Measurements from ENCODE around the gene SPPL2C.
"Not testable (repeated sequence)": the region's sequence is repeated elsewhere in the genome, so short reads cannot be mapped to it uniquely, and the experiment has no call there.

The SPPL2C gene

DNA sequence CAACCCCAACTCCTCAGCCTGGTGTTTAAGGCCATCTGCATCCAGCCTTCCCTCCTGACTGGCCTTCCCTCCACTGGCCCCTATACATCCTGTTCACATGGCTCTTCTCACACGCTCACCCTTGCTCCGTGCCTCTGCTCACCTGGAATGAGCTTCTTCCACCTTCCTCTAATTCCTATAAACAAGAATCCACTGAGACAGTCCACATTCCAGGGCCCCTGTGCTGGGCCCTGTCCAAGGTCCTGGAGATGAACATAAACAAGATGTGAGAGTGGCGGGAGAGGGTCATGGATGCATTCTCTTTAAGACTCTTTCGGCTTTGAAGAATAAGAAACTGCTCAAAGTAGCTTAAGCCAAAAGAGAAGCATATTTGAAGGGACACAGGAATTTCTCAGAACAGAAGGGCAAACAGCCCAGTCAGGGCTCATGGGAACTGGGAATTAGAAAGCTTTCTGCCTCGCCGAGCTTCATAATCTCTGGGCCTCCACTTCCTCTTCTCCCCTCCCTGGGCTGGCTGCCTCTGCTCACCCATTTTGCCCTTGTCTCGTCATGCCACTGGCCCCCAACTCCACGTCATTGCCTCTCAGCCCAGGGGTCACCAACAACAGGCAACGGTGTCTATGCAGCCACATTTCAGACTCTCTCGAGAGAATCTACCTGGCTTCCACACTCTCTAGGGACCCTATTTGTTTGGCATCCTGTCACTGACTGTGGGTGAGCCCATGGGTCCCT is 13.5 kb downstream of the SPPL2C start:
- H3K4me3 ChIP-seq (ENCODE audit: insufficient read depth, low read depth, low read length, poor library complexity, severe bottlenecking) = no peak overlapping the region
- no peak overlapping the region for H3K27ac ChIP-seq (ENCODE audit: insufficient read depth, low read length, poor library complexity, severe bottlenecking)
- no peaks in the 10 kb centered on the region for H3K36me3 ChIP-seq (ENCODE audit: control insufficient read depth, insufficient read depth, low read length)
- H3K9me3 ChIP-seq (ENCODE audit: control insufficient read depth, low read length) = no peaks in the 10 kb centered on the region
- H3K27me3 ChIP-seq (replicated peaks; ENCODE audit: control insufficient read depth, insufficient read depth, low read length, poor library complexity, severe bottlenecking) = no peaks in the 10 kb centered on the region
- H3K4me1 ChIP-seq (ENCODE audit: control insufficient read depth, insufficient read depth, low read length, poor library complexity, severe bottlenecking) = no peaks in the 10 kb centered on the region
- no peak for DNase-seq

- no peaks in the 10 kb centered on the region for H3K27me3 ChIP-seq (replicated peaks; ENCODE audit: control insufficient read depth, insufficient read depth, low read length, poor library complexity, severe bottlenecking)
- no peaks in the 10 kb centered on the region for H3K36me3 ChIP-seq (ENCODE audit: control insufficient read depth, insufficient read depth, low read length)
- H3K4me1 ChIP-seq (ENCODE audit: control insufficient read depth, insufficient read depth, low read length, poor library complexity, severe bottlenecking) = peaks cover 4% of the 10 kb centered on the region
- H3K9me3 ChIP-seq (ENCODE audit: control insufficient read depth, low read length) = no peaks in the 10 kb centered on the region
- DNase-seq = no peak
- no peak overlapping the region for H3K27ac ChIP-seq (ENCODE audit: insufficient read depth, low read length, poor library complexity, severe bottlenecking)
- no peak overlapping the region for H3K4me3 ChIP-seq (ENCODE audit: insufficient read depth, low read depth, low read length, poor library complexity, severe bottlenecking)
Measured at GRCh38 chr17:45861165-45861564, 16.5 kb downstream of the SPPL2C start.

GRCh38 chr17:45862127-45862526 is 17.4 kb downstream of the SPPL2C start:
- H3K27ac ChIP-seq (ENCODE audit: insufficient read depth, low read length, poor library complexity, severe bottlenecking); H3K9me3 ChIP-seq (ENCODE audit: control insufficient read depth, low read length); H3K4me3 ChIP-seq (ENCODE audit: insufficient read depth, low read depth, low read length, poor library complexity, severe bottlenecking); H3K36me3 ChIP-seq (ENCODE audit: control insufficient read depth, insufficient read depth, low read length); H3K27me3 ChIP-seq (replicated peaks; ENCODE audit: control insufficient read depth, insufficient read depth, low read length, poor library complexity, severe bottlenecking); H3K4me1 ChIP-seq (ENCODE audit: control insufficient read depth, insufficient read depth, low read length, poor library complexity, severe bottlenecking); DNase-seq: not testable (repeated sequence)

DNA sequence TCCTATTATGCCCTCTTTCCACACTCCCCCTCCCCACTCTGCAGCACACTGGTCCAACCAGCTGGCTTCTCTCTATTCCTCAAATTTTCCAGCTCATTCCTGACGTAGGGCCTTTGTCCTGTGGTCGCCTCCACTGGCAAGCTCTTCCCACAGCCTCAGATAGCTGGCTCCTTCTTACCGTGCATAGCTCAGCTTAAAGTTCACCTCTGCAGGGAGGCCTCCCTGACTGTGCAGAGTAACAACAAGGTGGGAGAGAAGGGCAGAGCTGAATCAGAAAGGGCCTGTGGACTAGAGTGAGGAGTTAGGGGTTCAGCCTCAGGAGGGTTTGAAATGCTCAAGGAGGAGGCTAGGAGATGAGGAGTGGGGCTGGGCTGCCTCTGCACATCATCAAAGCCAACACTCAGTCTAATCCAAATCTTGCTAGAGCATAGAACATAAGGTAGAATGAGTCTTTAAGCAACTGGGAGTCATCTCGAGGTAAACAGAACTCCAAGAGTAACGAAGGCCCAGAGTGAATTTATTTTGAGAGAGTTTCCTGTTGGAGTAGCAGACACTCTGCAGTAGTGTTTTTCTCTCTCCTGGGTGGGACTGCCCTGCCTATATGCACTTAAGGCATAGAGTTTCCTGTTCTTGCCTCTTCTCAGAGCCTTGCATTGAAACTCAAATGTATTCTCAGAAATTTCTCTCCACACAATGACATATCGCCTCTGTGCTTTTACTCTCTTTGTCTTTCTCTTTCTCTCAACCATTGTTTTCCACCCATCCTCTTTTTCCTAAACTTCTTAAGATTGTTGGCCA is 19.4 kb downstream of the SPPL2C start:
- H3K27ac ChIP-seq (ENCODE audit: insufficient read depth, low read length, poor library complexity, severe bottlenecking) = no peak overlapping the region
- H3K4me3 ChIP-seq (ENCODE audit: insufficient read depth, low read depth, low read length, poor library complexity, severe bottlenecking) = no peak overlapping the region
- peaks cover 4% of the 10 kb centered on the region for H3K4me1 ChIP-seq (ENCODE audit: control insufficient read depth, insufficient read depth, low read length, poor library complexity, severe bottlenecking)
- DNase-seq = no peak
- H3K9me3 ChIP-seq (ENCODE audit: control insufficient read depth, low read length) = no peaks in the 10 kb centered on the region
- no peaks in the 10 kb centered on the region for H3K27me3 ChIP-seq (replicated peaks; ENCODE audit: control insufficient read depth, insufficient read depth, low read length, poor library complexity, severe bottlenecking)
- no peaks in the 10 kb centered on the region for H3K36me3 ChIP-seq (ENCODE audit: control insufficient read depth, insufficient read depth, low read length)

DNA sequence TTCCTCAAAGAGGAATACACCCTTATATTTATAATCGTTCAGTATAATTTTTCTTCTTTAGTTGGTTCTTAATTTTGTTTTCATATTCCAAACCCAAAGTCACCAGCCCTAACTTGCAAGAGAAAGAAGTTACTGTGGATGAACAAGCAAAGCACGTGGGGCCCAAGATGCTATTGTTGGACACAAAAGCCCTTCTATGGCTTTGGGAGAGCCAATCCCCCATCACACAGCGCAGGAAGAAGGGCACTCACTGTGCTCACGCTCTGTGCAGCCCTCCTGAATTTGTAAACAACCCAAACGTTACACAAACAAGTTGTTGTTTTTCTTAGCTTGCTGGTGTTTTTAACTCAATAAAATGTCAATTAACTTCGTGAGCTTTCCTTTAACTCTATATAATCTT is 22.5 kb downstream of the SPPL2C start:
- Histone ChIP-seq H3K4me3 (ENCODE audit: insufficient read depth, low read depth, low read length, poor library complexity, severe bottlenecking) (no peak overlapping the region), H3K9me3 (ENCODE audit: control insufficient read depth, low read length) (no peaks in the 10 kb centered on the region), H3K27ac (ENCODE audit: insufficient read depth, low read length, poor library complexity, severe bottlenecking) (no peak overlapping the region), H3K4me1 (ENCODE audit: control insufficient read depth, insufficient read depth, low read length, poor library complexity, severe bottlenecking) (peaks cover 4% of the 10 kb centered on the region), H3K27me3 (replicated peaks; ENCODE audit: control insufficient read depth, insufficient read depth, low read length, poor library complexity, severe bottlenecking) (no peaks in the 10 kb centered on the region), H3K36me3 (ENCODE audit: control insufficient read depth, insufficient read depth, low read length) (no peaks in the 10 kb centered on the region)
- no peak for DNase-seq

GRCh38 chr17:45867702-45868101 is 23.0 kb downstream of the SPPL2C start:
- Histone ChIP-seq H3K4me1 (ENCODE audit: control insufficient read depth, insufficient read depth, low read length, poor library complexity, severe bottlenecking) (peaks cover 4% of the 10 kb centered on the region), H3K36me3 (ENCODE audit: control insufficient read depth, insufficient read depth, low read length) (no peaks in the 10 kb centered on the region), H3K4me3 (ENCODE audit: insufficient read depth, low read depth, low read length, poor library complexity, severe bottlenecking) (no peak overlapping the region), H3K27ac (ENCODE audit: insufficient read depth, low read length, poor library complexity, severe bottlenecking) (no peak overlapping the region), H3K9me3 (ENCODE audit: control insufficient read depth, low read length) (no peaks in the 10 kb centered on the region), H3K27me3 (replicated peaks; ENCODE audit: control insufficient read depth, insufficient read depth, low read length, poor library complexity, severe bottlenecking) (no peaks in the 10 kb centered on the region)
- DNase-seq = no peak

DNA sequence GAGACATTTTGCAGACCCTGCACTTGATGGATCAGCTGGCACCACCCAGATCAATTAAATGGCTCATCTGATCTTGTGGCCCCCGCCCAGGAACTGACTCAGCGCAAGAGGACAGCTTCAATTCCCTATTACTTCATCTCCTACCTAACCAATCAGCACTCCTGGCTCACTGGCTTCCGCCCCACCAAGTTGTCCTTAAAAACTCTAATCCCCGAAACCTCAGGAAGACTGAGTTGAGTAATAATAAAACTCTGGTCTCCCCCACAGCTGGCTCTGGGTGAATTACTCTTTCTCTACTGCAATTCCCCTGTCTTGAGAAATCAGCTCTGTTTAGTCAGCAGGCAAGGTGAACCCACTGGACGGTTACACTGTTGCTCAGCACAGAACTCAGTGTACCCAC is 23.6 kb downstream of the SPPL2C start:
- no peak for DNase-seq
- Histone ChIP-seq H3K27ac (ENCODE audit: insufficient read depth, low read length, poor library complexity, severe bottlenecking) (no peak overlapping the region), H3K9me3 (ENCODE audit: control insufficient read depth, low read length) (no peaks in the 10 kb centered on the region), H3K4me3 (ENCODE audit: insufficient read depth, low read depth, low read length, poor library complexity, severe bottlenecking) (no peak overlapping the region), H3K36me3 (ENCODE audit: control insufficient read depth, insufficient read depth, low read length) (no peaks in the 10 kb centered on the region), H3K4me1 (ENCODE audit: control insufficient read depth, insufficient read depth, low read length, poor library complexity, severe bottlenecking) (peaks cover 4% of the 10 kb centered on the region), H3K27me3 (replicated peaks; ENCODE audit: control insufficient read depth, insufficient read depth, low read length, poor library complexity, severe bottlenecking) (no peaks in the 10 kb centered on the region)

- Histone ChIP-seq H3K9me3 (ENCODE audit: control insufficient read depth, low read length) (no peaks in the 10 kb centered on the region), H3K27ac (ENCODE audit: insufficient read depth, low read length, poor library complexity, severe bottlenecking) (no peak overlapping the region), H3K27me3 (replicated peaks; ENCODE audit: control insufficient read depth, insufficient read depth, low read length, poor library complexity, severe bottlenecking) (no peaks in the 10 kb centered on the region), H3K4me3 (ENCODE audit: insufficient read depth, low read depth, low read length, poor library complexity, severe bottlenecking) (no peak overlapping the region), H3K36me3 (ENCODE audit: control insufficient read depth, insufficient read depth, low read length) (no peaks in the 10 kb centered on the region), H3K4me1 (ENCODE audit: control insufficient read depth, insufficient read depth, low read length, poor library complexity, severe bottlenecking) (peaks cover 12% of the 10 kb centered on the region)
- DNase-seq = no peak
Measured at GRCh38 chr17:45869676-45870341, 25.1 kb downstream of the SPPL2C start.

GRCh38 chr17:45870342-45870974 is 25.8 kb downstream of the SPPL2C start:
- Histone ChIP-seq H3K9me3 (ENCODE audit: control insufficient read depth, low read length) (no peaks in the 10 kb centered on the region), H3K4me1 (ENCODE audit: control insufficient read depth, insufficient read depth, low read length, poor library complexity, severe bottlenecking) (peaks cover 12% of the 10 kb centered on the region), H3K4me3 (ENCODE audit: insufficient read depth, low read depth, low read length, poor library complexity, severe bottlenecking) (no peak overlapping the region), H3K27ac (ENCODE audit: insufficient read depth, low read length, poor library complexity, severe bottlenecking) (no peak overlapping the region), H3K27me3 (replicated peaks; ENCODE audit: control insufficient read depth, insufficient read depth, low read length, poor library complexity, severe bottlenecking) (no peaks in the 10 kb centered on the region), H3K36me3 (ENCODE audit: control insufficient read depth, insufficient read depth, low read length) (no peaks in the 10 kb centered on the region)
- DNase-seq = no peak
